A673 (cell line): ENCODE data around the gene CAMK1. TPM values are rescaled to one million over a fixed set of nuclear protein-coding genes. Genes with fewer than 3 reads are reported as not detected.

ENCODE experiments used
- BruUV-seq: library from RNA; stranded (reverse); fragments of 400-500 nt; replicated peaks from 2 replicates; lab custom pipeline; 2021; lab: Mats Ljungman, UMichigan
- CTCF ChIA-PET: fragments of 300-600 bp; sonication (Branson Sonifier 250); formaldehyde crosslinking; loops from one replicate; lab custom pipeline; 2022; ENCODE audit warnings: antibody characterized with exemption; lab: Charles Lee
- POLR2A ChIA-PET: fragments of 300-600 bp; sonication (Branson Sonifier 250); formaldehyde crosslinking; loops from one replicate; lab custom pipeline; 2022; ENCODE audit warnings: antibody characterized with exemption; ENCODE audit not compliant: low non-redundant PET; lab: Charles Lee
- DNase-seq: peaks from one replicate; pipeline ENCODE4 v3.0.0-alpha.2; 2015; ENCODE audit warnings: low spot score
- H3K27ac ChIP-seq: fragments of 200-600 bp; sonication (generic); 2 replicates; pipeline ENCODE4 v1.5.1; 2016; ENCODE audit warnings: mixed run types, low read depth, mild to moderate bottlenecking, mixed read lengths, antibody characterized with exemption, low read length; ENCODE audit not compliant: poor library complexity, severe bottlenecking
- H3K27me3 ChIP-seq: fragments of 200-600 bp; sonication (generic); replicated peaks from 2 replicates; pipeline ENCODE4 v1.6.1; 2017; ENCODE audit warnings: mixed run types, low read depth, mild to moderate bottlenecking, mixed read lengths, antibody characterized with exemption, low read length; ENCODE audit not compliant: insufficient read depth, poor library complexity
- H3K36me3 ChIP-seq: fragments of 200-600 bp; sonication (generic); 2 replicates; pipeline ENCODE4 v1.6.1; 2016; ENCODE audit warnings: mixed run types, mild to moderate bottlenecking, mixed read lengths, antibody characterized with exemption, low read length; ENCODE audit not compliant: insufficient read depth, poor library complexity, severe bottlenecking
- H3K4me1 ChIP-seq: fragments of 200-600 bp; sonication (generic); 2 replicates; pipeline ENCODE4 v1.6.1; 2017; ENCODE audit warnings: mixed run types, mild to moderate bottlenecking, mixed read lengths, antibody characterized with exemption, low read length; ENCODE audit not compliant: insufficient read depth, poor library complexity, severe bottlenecking
- H3K4me3 ChIP-seq: fragments of 200-600 bp; sonication (generic); 2 replicates; pipeline ENCODE4 v1.5.1; 2016; ENCODE audit warnings: low read depth, mixed run types, mild to moderate bottlenecking, mixed read lengths, low read length; ENCODE audit not compliant: poor library complexity, severe bottlenecking
- H3K9me3 ChIP-seq: fragments of 200-600 bp; sonication (generic); 2 replicates; pipeline ENCODE4 v1.6.1; 2016; ENCODE audit warnings: mixed run types, low read depth, mild to moderate bottlenecking, mixed read lengths, antibody characterized with exemption, low read length; ENCODE audit not compliant: poor library complexity, severe bottlenecking
- EZH2 ChIP-seq: fragments of 200-600 bp; sonication (generic); IDR thresholded peaks from 2 replicates; pipeline ENCODE4 v1.6.1; 2017; ENCODE audit warnings: borderline replicate concordance, low read depth, mild to moderate bottlenecking, mixed read lengths, antibody characterized with exemption, low read length; ENCODE audit not compliant: poor library complexity, severe bottlenecking
- intact Hi-C: fragments of 100-400 bp; cut with micrococcal nuclease; formaldehyde crosslinking; loops from one replicate; pipeline ENCODE4 v1.10.0; 2022; ENCODE audit not compliant: unreplicated experiment
- total RNA-seq: library from RNA; stranded (reverse); gene quantifications from 2 replicates; pipeline ENCODE4 v1.2.3, GENCODE V29; 2021
- TF ChIP-seq, protein P1 (sequence below): fragments of 300-800, 200-600 bp; sonication (generic); conservative IDR thresholded peaks from 2 replicates; pipeline ENCODE4 v1.5.1; 2017; ENCODE audit warnings: low read depth, mild to moderate bottlenecking, antibody characterized with exemption, low read length, moderate library complexity, mixed read lengths

Gene CAMK1
- total RNA-seq, 1 experiment from 2014 or later = 26.7 TPM

DNA sequence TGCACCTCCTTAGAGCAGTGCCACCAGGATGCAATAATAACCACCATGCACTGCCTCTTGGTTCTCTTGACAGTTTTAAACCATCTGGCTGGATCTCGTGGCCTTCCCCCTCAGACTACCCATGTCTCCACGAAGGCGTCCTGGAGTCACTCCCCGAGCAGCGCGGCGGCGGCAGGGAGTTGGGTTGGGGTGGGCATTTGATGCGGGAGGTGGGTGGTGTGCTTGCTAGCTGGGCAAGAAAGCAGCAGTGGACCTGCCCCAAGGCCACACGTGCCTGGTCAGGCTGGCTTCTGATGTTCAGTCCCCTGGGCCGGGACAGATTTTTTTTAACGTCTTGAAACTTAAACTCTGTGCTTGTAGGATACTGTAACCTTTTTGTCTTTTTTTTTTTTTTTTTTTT lies 36.4 kb upstream of the CAMK1 start:
- Histone ChIP-seq H3K36me3 (peaks cover 46% of the 10 kb centered on the region), H3K9me3 (no peaks in the 10 kb centered on the region), H3K4me1 (peaks cover 13% of the 10 kb centered on the region), H3K27me3 (no peaks in the 10 kb centered on the region), H3K27ac (no peak overlapping the region), H3K4me3 (no peak overlapping the region)
- TF ChIP-seq, protein P1, sequence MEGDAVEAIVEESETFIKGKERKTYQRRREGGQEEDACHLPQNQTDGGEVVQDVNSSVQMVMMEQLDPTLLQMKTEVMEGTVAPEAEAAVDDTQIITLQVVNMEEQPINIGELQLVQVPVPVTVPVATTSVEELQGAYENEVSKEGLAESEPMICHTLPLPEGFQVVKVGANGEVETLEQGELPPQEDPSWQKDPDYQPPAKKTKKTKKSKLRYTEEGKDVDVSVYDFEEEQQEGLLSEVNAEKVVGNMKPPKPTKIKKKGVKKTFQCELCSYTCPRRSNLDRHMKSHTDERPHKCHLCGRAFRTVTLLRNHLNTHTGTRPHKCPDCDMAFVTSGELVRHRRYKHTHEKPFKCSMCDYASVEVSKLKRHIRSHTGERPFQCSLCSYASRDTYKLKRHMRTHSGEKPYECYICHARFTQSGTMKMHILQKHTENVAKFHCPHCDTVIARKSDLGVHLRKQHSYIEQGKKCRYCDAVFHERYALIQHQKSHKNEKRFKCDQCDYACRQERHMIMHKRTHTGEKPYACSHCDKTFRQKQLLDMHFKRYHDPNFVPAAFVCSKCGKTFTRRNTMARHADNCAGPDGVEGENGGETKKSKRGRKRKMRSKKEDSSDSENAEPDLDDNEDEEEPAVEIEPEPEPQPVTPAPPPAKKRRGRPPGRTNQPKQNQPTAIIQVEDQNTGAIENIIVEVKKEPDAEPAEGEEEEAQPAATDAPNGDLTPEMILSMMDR = no peak
- no peak for TF ChIP-seq EZH2
- CTCF ChIA-PET = no interaction called here
- POLR2A ChIA-PET = no interaction called here
- no TSS peak for BruUV-seq
- intact Hi-C loops = loop anchor here (5.0 kb wide), 1 partner anchor 304 kb away; no protein-coding TSS in a partner anchor
- no peak for DNase-seq

DNA sequence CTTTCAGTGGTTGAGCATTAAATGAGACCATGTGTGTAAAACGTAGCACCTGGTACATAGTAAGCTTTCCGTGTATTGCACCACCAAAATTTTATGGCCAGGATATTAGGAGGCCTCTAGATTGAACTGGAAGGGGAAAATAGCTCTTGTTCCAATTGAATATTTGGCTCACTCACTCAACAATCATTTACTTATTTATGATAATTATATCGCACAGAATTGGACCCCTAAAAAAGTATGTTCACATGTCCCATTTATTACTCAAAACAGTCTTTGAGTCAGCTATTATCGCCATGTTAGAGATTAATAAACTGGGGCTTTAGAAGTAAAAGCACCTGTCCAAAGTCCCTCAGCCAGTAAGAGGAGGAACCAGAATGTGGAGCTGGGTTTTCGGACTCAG lies 35.2 kb upstream of the CAMK1 start:
- CTCF ChIA-PET = no interaction called here
- POLR2A ChIA-PET = no interaction called here
- Histone ChIP-seq H3K9me3 (no peaks in the 10 kb centered on the region), H3K36me3 (peaks cover 58% of the 10 kb centered on the region), H3K27ac (no peak overlapping the region), H3K4me3 (no peak overlapping the region), H3K27me3 (no peaks in the 10 kb centered on the region), H3K4me1 (peaks cover 7% of the 10 kb centered on the region)
- DNase-seq = no peak
- intact Hi-C loops = loop anchor here (5.0 kb wide), 1 partner anchor 303 kb away; no protein-coding TSS in a partner anchor
- no TSS peak for BruUV-seq
- no peak for TF ChIP-seq EZH2
- TF ChIP-seq, protein P1 = no peak

DNA sequence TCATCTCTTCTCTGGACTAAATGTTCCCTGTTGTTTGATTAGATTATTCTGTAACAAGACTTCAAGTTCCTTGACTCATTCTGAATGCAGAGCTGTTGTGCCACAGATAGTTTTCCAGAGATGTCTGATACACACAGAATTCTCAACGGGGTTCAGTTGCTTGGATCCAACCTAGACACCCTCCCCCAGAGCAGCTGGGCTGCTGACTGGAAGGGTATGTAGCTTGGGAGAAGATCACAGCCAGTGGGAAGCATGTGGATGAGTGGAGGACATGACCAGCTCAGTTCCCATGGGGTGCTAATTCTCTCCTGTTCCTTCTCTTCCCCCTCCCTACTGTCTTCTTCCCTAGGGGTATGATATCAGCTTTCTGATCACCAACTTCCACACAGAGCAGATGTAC lies 33.7 kb upstream of the CAMK1 start:
- no peak for DNase-seq
- ChIA-PET POLR2A (no interaction called here), CTCF (no interaction called here)
- Histone ChIP-seq H3K4me3 (no peak overlapping the region), H3K4me1 (no peaks in the 10 kb centered on the region), H3K9me3 (no peaks in the 10 kb centered on the region), H3K27me3 (no peaks in the 10 kb centered on the region), H3K27ac (no peak overlapping the region), H3K36me3 (peaks cover 73% of the 10 kb centered on the region)
- BruUV-seq = no TSS peak
- intact Hi-C loops = no loop called here
- TF ChIP-seq, protein P1 = no peak
- no peak for TF ChIP-seq EZH2
